Measurements from ENCODE around the gene SEC22A.

SEC22A gene

DNA sequence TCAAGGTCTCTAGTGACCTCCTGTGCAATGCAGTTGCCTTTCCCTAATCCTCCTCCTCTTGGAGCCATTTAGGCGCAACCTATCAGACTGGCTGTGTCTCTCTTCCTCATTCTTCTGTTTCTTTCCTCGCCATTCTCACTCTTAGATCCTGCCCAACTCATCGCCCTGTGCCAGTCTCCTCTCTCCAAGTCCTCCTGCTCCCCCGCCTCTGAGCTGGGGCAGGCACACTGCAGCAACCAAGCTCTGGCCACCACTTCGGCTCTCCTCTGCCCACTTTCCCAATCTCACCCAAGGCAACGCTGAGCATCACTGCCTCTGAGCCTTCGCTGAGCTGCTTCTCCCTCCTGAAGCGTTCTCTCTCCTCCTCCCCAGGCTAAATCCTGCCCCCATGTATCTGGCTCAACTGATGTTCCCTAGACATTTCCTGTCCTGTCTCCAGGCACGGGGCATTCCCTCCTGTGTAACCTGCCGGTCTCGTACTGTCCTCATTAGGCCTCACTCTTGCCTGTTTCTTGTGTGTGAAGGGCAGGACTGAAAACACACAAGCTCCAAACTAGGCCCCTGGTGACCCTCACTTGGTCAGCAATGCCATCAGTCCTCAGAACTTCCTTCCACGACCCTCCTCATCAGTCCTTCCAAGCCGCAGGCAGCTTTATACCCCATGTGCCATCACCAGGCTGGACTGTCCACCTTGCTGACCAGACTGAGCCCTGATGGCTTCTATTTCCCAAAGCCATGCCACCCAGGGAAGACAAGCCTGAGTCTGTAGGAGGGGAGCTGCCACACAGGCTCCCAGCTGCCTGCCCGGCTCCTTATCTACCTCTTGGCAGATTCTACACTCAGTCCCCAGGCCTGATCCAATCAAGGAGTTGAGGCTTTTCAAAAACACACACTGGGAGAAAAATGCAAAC, 85.6 kb downstream of the SEC22A start:
- no peak for TF ChIP-seq FOXP2 (optimal IDR thresholded peaks at IDR 0.05; ENCODE audit: borderline replicate concordance, extremely low read depth, extremely low read length, insufficient read depth)
- no peak for TF ChIP-seq TAF1 (IDR thresholded peaks at IDR 0.05; ENCODE audit: borderline replicate concordance, insufficient read depth, low read length)
- no peak for TF ChIP-seq SIN3A (IDR thresholded peaks at IDR 0.05; ENCODE audit: borderline replicate concordance, insufficient read depth, low read length)
- TF ChIP-seq, protein P1, sequence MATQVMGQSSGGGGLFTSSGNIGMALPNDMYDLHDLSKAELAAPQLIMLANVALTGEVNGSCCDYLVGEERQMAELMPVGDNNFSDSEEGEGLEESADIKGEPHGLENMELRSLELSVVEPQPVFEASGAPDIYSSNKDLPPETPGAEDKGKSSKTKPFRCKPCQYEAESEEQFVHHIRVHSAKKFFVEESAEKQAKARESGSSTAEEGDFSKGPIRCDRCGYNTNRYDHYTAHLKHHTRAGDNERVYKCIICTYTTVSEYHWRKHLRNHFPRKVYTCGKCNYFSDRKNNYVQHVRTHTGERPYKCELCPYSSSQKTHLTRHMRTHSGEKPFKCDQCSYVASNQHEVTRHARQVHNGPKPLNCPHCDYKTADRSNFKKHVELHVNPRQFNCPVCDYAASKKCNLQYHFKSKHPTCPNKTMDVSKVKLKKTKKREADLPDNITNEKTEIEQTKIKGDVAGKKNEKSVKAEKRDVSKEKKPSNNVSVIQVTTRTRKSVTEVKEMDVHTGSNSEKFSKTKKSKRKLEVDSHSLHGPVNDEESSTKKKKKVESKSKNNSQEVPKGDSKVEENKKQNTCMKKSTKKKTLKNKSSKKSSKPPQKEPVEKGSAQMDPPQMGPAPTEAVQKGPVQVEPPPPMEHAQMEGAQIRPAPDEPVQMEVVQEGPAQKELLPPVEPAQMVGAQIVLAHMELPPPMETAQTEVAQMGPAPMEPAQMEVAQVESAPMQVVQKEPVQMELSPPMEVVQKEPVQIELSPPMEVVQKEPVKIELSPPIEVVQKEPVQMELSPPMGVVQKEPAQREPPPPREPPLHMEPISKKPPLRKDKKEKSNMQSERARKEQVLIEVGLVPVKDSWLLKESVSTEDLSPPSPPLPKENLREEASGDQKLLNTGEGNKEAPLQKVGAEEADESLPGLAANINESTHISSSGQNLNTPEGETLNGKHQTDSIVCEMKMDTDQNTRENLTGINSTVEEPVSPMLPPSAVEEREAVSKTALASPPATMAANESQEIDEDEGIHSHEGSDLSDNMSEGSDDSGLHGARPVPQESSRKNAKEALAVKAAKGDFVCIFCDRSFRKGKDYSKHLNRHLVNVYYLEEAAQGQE (IDR thresholded peaks at IDR 0.05; ENCODE audit: insufficient read depth in 1 of 2, low read depth in 2 of 2, low read length in 2 of 2), result no peak
- no peak for TF ChIP-seq POLR2AphosphoS5 (IDR thresholded peaks at IDR 0.05; ENCODE audit: low read depth, low read length)

DNA sequence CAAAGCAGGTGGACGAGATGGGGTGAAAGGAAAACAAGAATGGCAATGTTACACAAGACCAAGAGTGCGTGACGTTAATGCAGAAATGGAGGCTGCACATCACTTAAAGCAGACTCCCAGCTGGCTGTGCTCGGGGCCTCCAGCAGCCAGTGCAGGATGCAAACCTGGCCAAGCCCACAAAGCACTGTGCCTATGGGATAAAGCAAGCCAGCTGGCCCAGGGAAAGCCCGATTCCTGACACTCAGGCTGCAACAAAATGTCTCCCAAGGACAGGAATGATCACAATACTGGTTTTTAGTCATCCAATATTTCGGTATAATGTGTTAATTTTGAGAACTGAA, 86.2 kb downstream of the SEC22A start:
- TF ChIP-seq FOXP2 (optimal IDR thresholded peaks at IDR 0.05; ENCODE audit: borderline replicate concordance, extremely low read depth, extremely low read length, insufficient read depth), result no peak
- TF ChIP-seq SIN3A (IDR thresholded peaks at IDR 0.05; ENCODE audit: borderline replicate concordance, insufficient read depth, low read length), result no peak
- TF ChIP-seq, protein P1 (IDR thresholded peaks at IDR 0.05; ENCODE audit: insufficient read depth in 1 of 2, low read depth in 2 of 2, low read length in 2 of 2), result no peak

DNA sequence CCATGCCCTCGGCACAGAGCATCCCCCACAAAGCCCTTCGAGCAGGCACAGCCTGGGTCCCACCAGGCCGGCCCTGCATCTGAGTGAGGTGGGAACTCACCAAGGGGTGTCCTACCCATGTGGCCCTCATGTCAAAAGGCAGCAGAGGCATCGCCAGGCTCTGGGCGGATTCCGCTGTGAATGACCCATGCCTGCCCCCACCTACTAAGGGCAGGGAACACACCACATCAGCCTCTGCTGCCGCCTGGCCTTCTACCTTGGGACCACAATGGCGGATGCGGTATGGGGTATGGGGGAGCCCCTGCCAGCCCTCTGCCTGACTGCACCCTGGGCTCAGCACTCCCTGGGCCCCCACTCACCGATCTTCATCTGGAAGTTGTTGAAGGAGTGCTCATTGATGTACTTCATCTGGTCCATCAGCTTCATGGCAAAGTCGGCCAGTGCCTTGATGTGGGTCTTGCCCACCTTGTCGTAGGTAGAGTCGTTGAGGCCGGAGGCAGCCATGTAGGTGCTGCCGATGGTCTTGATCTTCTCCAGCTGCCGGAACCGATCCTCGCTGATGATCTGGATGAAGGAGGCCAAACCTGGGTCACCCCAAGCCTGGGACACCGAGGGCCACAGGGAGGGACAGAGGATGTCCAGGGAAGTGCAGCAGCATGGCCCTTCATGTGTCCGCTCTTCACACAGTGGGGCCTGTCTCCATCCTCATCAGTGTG, 87.8 kb downstream of the SEC22A start:
- TF ChIP-seq, protein P1 (IDR thresholded peaks at IDR 0.05; ENCODE audit: insufficient read depth in 1 of 2, low read depth in 2 of 2, low read length in 2 of 2), result no peak
- no peak for TF ChIP-seq FOXP2 (optimal IDR thresholded peaks at IDR 0.05; ENCODE audit: borderline replicate concordance, extremely low read depth, extremely low read length, insufficient read depth)

DNA sequence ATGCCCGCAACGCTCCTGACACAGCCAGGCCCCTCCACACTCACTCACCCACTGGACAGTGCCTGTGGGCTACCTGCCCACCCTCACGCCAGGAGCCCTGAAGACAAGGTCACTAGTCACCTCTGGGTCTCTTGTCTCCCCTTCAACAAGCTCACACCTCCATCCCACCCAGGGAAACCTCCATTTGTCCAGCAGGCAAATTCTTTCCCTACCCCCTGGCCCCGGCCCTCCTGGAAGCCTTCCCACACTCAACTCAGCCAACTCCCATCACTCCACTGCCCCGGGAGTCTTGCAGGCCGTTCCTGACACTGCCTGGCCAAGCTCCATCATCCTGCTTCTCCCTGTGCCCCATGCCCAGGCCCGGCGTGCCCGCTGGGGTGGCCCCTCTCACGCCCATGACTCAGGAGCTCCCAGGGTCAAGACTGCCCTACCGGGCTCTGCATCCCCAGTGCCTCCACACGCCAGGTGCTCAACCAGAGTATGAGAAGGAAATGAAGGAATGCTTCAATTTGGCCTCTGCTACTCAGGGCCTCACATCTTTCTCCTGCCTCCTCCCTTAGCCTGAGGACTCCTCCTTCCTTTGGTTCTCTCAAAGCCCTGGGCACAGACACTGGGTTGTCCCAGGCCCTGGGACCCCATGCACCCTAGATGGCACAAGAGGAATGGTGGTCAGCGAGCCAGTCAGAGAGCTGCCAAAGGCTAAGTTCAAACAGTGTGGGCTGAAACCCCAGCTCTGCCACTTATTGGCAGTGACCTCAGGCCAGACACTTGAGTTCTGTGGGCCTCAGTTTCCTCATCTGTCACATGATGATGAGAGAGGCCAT, 88.6 kb downstream of the SEC22A start:
- TF ChIP-seq FOXP2 (optimal IDR thresholded peaks at IDR 0.05; ENCODE audit: borderline replicate concordance, extremely low read depth, extremely low read length, insufficient read depth), result no peak
- TF ChIP-seq, protein P1 (IDR thresholded peaks at IDR 0.05; ENCODE audit: insufficient read depth in 1 of 2, low read depth in 2 of 2, low read length in 2 of 2), result no peak
- no peak for TF ChIP-seq POLR2AphosphoS5 (IDR thresholded peaks at IDR 0.05; ENCODE audit: low read depth, low read length)
- no peak for TF ChIP-seq TAF1 (IDR thresholded peaks at IDR 0.05; ENCODE audit: borderline replicate concordance, insufficient read depth, low read length)

Data from PFSK-1 (cell line).